ENCODE measurements around the gene GLUL.

Gene GLUL

GRCh38 chr1:182368903-182369302 lies 22.7 kb downstream of the GLUL start:
- no peak overlapping the region for H3K9ac ChIP-seq (ENCODE audit: low read length)
- H2AFZ ChIP-seq (ENCODE audit: low read length) = no peak overlapping the region
- H3K4me3 ChIP-seq (ENCODE audit: low read depth, low read length, poor library complexity, severe bottlenecking) = no peak overlapping the region
- H3K27ac ChIP-seq (ENCODE audit: low read depth, low read length, poor library complexity, severe bottlenecking) = no peak overlapping the region
- no peaks in the 10 kb centered on the region for H4K20me1 ChIP-seq (ENCODE audit: insufficient read depth, low read length)
- H3K27me3 ChIP-seq (ENCODE audit: insufficient read depth, low read length) = no peaks in the 10 kb centered on the region
- H3K9me3 ChIP-seq (ENCODE audit: low read length) = no peaks in the 10 kb centered on the region
- TF ChIP-seq EZH2 (IDR thresholded peaks at IDR 0.05; ENCODE audit: borderline replicate concordance, low read length) = no peak
- no peak for TF ChIP-seq CTCF (IDR thresholded peaks at IDR 0.05; ENCODE audit: low read length)
- no peaks in the 10 kb centered on the region for H3K79me2 ChIP-seq (ENCODE audit: insufficient read depth, low read length)
- H3K36me3 ChIP-seq (ENCODE audit: insufficient read depth, low read length) = no peaks in the 10 kb centered on the region
- no peaks in the 10 kb centered on the region for H3F3A ChIP-seq (ENCODE audit: insufficient read depth, low read length)
- H3K9me2 ChIP-seq (ENCODE audit: low read depth, low read length) = no peaks in the 10 kb centered on the region
- no peaks in the 10 kb centered on the region for H3K4me1 ChIP-seq (ENCODE audit: insufficient read depth, low read length, severe bottlenecking)
- no peak overlapping the region for H3K4me2 ChIP-seq (ENCODE audit: low read length)

GRCh38 chr1:182368358-182368757 lies 23.2 kb downstream of the GLUL start:
- no peaks in the 10 kb centered on the region for H3K36me3 ChIP-seq (ENCODE audit: insufficient read depth, low read length)
- no peaks in the 10 kb centered on the region for H3K27me3 ChIP-seq (ENCODE audit: insufficient read depth, low read length)
- no peaks in the 10 kb centered on the region for H3K9me3 ChIP-seq (ENCODE audit: low read length)
- H2AFZ ChIP-seq (ENCODE audit: low read length) = no peak overlapping the region
- H3K9me2 ChIP-seq (ENCODE audit: low read depth, low read length) = no peaks in the 10 kb centered on the region
- no peak overlapping the region for H3K4me2 ChIP-seq (ENCODE audit: low read length)
- H4K20me1 ChIP-seq (ENCODE audit: insufficient read depth, low read length) = no peaks in the 10 kb centered on the region
- H3K27ac ChIP-seq (ENCODE audit: low read depth, low read length, poor library complexity, severe bottlenecking) = no peak overlapping the region
- H3K4me1 ChIP-seq (ENCODE audit: insufficient read depth, low read length, severe bottlenecking) = no peaks in the 10 kb centered on the region
- TF ChIP-seq EZH2 (IDR thresholded peaks at IDR 0.05; ENCODE audit: borderline replicate concordance, low read length) (no peak), CTCF (IDR thresholded peaks at IDR 0.05; ENCODE audit: low read length) (no peak)
- H3K79me2 ChIP-seq (ENCODE audit: insufficient read depth, low read length) = no peaks in the 10 kb centered on the region
- H3K4me3 ChIP-seq (ENCODE audit: low read depth, low read length, poor library complexity, severe bottlenecking) = no peak overlapping the region
- H3F3A ChIP-seq (ENCODE audit: insufficient read depth, low read length) = no peaks in the 10 kb centered on the region
- no peak overlapping the region for H3K9ac ChIP-seq (ENCODE audit: low read length)

- H3K4me3 ChIP-seq (ENCODE audit: low read depth, low read length, poor library complexity, severe bottlenecking) = no peak overlapping the region
- TF ChIP-seq CTCF (IDR thresholded peaks at IDR 0.05; ENCODE audit: low read length) (no peak), EZH2 (IDR thresholded peaks at IDR 0.05; ENCODE audit: borderline replicate concordance, low read length) (no peak)
- no peak overlapping the region for H2AFZ ChIP-seq (ENCODE audit: low read length)
- no peaks in the 10 kb centered on the region for H3K36me3 ChIP-seq (ENCODE audit: insufficient read depth, low read length)
- H3K9me3 ChIP-seq (ENCODE audit: low read length) = no peaks in the 10 kb centered on the region
- H3K4me2 ChIP-seq (ENCODE audit: low read length) = no peak overlapping the region
- no peaks in the 10 kb centered on the region for H3K79me2 ChIP-seq (ENCODE audit: insufficient read depth, low read length)
- no peak overlapping the region for H3K9ac ChIP-seq (ENCODE audit: low read length)
- H3F3A ChIP-seq (ENCODE audit: insufficient read depth, low read length) = no peaks in the 10 kb centered on the region
- no peaks in the 10 kb centered on the region for H3K27me3 ChIP-seq (ENCODE audit: insufficient read depth, low read length)
- no peaks in the 10 kb centered on the region for H3K4me1 ChIP-seq (ENCODE audit: insufficient read depth, low read length, severe bottlenecking)
- H3K9me2 ChIP-seq (ENCODE audit: low read depth, low read length) = no peaks in the 10 kb centered on the region
- H4K20me1 ChIP-seq (ENCODE audit: insufficient read depth, low read length) = no peaks in the 10 kb centered on the region
- H3K27ac ChIP-seq (ENCODE audit: low read depth, low read length, poor library complexity, severe bottlenecking) = no peak overlapping the region
Measured at GRCh38 chr1:182367926-182368325, 23.7 kb downstream of the GLUL start.

Measured in OCI-LY1 (cell line).